ENCODE measurements around the gene TMEM260.

- TF ChIP-seq, protein P1, sequence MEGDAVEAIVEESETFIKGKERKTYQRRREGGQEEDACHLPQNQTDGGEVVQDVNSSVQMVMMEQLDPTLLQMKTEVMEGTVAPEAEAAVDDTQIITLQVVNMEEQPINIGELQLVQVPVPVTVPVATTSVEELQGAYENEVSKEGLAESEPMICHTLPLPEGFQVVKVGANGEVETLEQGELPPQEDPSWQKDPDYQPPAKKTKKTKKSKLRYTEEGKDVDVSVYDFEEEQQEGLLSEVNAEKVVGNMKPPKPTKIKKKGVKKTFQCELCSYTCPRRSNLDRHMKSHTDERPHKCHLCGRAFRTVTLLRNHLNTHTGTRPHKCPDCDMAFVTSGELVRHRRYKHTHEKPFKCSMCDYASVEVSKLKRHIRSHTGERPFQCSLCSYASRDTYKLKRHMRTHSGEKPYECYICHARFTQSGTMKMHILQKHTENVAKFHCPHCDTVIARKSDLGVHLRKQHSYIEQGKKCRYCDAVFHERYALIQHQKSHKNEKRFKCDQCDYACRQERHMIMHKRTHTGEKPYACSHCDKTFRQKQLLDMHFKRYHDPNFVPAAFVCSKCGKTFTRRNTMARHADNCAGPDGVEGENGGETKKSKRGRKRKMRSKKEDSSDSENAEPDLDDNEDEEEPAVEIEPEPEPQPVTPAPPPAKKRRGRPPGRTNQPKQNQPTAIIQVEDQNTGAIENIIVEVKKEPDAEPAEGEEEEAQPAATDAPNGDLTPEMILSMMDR (IDR thresholded peaks at IDR 0.05; ENCODE audit: insufficient read depth, low read depth, low read length): no peak
- no peak for TF ChIP-seq EZH2 (IDR thresholded peaks at IDR 0.05; ENCODE audit: insufficient read depth, low read length)
These were observed 9.3 kb upstream of the TMEM260 start for GRCh38 chr14:56570295-56570694.
